NCI-H2029 treated with DMSO at 0.1 percent for 48 hours (cell line): ENCODE measurements around the gene ARHGEF37.
A peak's percentile ranks its signal among the peaks of the same experiment; 100 is the strongest.
"Not testable (repeated sequence)": the region's sequence is repeated elsewhere in the genome, so short reads cannot be mapped to it uniquely, and the experiment has no call there.

ENCODE experiments used
- DNase-seq: peaks from one replicate; lab custom pipeline; 2025; lab: John Stamatoyannopoulos, UW

ARHGEF37 gene

DNA sequence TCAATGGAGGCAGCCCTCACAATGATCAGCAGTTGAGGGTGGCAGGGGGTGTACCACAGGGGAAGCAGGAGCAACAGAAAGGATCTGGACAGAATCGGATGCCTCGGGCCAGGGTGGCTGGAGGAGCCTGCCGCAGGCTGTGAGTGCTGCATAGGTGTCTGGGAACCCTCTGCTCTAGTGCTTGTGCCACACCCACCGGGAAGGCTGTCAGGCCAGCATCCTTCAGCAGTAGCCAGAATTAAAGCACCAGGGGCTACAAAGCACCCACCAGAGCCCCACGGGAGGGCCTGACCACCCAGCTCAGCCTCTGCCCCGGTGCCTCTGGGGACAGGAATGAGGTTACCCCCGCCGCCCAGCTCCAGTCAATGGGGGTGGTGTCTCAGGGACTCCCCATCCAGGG lies 49.0 kb downstream of the ARHGEF37 start:
- DNase-seq: no peak

DNA sequence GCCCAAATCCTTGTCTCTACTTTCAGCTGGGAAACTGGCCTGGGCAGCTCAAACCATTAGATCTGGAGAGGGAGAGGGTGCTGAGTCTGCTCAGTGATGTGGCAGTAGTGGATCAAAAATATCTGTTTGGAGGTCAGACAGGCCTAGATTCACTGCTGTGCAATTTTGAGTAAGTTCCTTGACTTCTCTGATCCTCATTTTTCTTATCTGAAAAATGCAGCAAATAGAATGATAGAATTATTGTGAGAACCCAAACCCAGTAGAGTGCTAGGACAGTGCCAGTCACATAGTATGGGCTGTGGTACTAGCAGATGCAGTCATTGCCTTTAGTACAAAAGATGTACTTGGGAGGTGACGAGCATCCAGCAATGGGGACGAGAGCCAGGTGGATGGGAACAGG lies 50.2 kb downstream of the ARHGEF37 start:
- no peak for DNase-seq

DNA sequence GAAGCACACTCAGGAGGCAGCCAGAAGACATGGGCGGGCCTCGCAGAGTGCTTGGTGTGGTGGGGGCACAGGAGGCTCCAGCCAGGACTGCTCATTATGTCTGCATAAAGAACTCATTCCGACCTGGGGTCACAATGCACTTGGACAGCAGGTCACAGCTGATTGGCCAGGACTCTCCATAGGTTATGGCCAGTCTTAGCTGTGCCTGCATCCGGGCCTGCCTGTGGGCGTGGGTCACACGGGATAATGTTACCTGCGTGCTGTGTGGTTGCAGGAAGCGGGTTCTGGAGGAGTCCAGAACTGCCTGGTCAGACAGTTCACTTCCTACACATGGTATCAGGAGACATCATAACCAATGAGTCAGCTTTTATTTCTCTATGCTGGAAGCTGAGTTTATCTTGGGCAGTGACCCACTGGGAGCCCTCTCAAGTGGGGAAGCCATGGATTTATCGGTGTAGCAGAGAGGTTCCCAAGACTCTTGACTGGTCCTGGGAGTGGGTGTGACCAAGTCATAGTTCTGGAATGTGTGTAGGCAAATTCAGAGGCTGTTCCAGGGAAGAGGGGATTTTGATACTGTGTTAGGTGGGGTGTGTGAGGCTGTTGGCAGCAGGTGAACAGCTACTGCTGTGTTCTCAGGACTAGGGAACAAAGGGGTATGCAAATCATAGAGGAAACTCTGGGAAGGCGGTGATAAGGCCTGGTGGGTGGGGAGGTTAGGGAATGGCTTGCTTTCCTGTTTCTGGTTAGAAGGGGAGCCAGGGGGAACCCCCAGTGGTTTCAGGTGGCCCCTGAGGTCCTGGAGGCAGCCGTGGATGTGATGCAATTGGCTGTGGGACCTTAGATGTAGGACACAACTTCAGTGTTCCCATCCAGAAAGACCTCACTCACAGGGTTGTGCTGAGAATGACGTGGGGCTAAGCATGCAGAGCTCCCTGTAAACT lies 51.3 kb downstream of the ARHGEF37 start:
- no peak for DNase-seq

DNA sequence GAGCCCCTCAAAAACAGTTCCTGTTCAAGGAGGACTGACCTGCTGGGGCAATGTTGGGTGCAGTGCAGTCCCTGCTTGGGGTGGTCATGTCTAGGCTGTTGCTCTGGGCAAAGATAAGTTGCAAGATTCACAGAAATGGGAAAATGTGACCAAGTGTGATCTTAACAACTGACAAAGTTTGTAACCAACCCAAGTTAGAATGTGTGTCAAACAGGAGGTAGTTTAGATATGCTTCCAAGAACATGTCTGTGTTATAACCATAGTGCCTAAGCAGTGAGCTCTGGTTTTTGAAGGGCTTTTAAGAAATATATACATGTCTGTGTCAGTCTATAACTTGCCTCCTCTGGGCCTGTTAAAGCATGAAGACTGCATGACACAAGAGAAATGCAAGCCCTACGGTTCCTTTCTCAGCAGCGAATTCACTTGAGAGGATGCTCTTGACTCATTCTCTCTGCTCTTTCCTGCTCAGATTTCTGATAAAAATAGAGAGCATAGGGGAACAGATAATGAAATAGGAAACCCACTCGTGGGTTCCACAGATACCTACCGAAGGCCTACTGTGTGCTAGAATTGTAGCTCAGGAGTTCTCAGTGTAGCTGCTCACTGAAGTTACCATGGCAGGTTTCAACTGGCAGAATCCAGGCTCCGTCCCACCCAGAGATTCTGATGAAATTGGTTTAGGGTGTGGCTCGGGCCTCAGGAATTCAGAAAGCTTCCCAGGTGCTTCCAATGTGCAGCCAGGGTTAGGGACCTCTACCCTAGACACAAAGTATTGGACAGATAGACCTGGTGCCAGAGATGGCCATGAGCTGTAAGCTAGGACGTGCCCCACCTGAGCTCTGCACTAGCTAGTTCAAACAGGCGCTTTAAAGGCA lies 52.4 kb downstream of the ARHGEF37 start:
- no peak for DNase-seq

DNA sequence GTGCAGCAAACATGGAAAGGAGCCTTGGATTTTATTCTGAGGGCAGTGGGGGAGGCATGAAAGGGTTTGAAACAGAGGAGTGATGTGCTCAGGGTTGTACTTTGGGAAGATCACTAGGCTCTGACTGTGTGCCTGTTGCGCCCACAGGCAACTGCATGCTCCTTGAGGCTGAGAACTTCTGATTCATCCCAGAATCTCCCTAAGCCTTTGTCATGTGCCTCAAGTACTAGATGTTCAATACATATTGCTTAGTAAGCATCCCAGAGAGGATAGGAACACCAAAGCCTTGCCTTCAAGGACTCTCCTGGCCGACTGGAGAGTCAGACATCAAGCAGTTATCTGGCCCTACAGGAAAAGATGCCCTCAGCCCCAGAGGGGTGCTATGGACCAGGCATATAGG lies 54.1 kb downstream of the ARHGEF37 start:
- DNase-seq: no peak

DNA sequence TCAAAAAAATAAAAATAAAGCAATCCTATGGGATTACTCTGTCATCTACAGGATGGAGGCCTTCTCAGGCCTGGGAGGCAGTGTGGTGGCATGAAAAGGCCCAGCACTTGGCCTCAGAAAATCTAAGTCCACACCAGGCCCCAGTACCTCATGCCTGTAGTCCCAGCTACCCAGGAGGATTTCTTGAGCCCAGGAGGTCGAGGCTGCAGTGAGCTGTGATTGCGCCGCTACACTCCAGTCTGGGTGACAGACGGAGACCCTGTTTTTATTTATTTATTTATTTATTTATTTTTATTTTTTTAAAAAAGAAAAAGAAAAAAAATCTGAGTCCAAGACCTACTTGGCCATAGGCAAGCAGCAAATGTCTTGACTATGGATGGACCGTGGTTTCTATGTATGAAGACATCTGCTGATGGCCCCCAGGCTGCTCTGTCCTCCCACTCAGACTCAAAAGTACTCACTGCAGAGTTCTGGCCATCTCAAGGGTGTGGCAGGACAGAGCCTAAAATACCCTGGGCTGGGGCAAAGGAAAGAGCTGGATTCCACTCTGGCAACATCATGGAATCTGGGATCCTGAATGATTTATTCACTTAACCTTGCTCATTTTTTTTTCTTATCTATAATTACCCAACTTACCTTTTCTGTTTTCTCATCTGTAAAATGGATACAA lies 55.0 kb downstream of the ARHGEF37 start:
- no peak for DNase-seq

DNA sequence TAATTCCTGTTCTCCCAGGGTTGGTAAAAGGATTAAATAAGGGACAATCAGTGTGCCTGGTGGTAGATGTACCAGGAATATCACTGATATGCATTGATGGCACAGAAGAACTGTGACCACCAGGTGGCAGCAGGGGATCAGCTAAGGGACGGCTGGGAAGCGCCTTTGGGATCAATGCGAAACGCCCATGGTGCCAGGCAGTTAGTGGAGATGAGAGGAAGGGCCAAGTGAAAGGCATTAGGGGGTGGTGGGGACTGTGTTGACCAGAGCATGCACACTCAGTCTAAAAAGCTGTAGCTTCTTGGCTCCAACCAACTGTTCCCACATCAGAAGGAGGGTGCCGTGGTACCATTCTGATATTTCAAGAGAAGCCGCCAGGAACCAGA lies 55.6 kb downstream of the ARHGEF37 start:
- DNase-seq: peak; percentile 70

DNA sequence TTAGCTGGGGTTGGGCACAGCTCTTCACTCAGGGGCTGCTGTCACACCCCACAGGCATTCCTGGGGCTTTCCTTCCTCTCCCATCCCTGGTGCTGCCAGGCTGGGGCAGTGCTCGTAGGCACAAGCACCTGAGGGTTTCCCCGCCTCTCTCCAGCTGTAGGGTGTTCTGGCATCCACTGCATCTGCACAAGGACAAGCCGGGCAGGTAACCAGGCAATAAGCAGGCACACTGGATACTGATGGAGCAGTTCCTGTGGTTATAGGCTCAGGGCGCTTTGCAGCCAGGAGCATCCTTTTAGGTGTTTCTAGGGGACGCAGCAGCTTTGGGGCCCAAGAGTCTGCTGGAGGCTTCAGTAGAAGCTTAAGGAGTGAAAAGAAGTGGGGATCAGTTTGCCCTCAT lies 56.8 kb downstream of the ARHGEF37 start:
- DNase-seq: no peak

DNA sequence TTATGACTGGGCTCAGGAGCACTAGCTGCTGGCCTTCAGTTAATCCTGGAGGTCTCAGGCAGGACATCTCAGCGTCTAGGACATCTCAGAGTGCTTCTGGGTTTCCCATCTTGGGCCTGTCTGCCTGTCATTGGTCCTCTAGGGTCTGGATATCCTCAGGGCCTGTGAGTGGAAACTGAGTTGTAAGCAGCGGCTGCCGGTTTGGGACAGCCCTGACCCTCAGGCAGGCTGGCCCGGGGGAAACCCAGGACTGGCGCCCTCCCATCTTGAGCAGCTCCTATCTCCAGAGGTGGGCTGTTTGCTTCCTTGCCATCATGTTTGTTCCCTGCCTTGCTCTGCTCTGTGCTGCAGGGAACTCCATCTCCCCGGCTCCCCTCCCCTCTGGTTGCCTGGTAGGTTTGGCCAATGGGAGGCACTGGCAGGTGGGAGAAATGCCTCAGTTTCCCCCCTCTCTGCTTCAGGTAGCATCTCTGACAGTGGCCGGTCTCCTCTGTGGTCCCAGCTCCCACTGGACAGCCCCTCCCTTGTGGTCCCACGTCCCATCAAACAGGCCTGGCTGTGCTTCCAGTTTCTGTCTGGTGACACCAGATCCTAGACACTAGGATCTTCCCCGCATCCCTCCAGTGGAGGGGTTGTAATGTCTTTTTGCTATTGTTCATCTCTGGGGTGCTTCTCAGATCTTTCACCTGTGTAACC lies 57.4 kb downstream of the ARHGEF37 start:
- DNase-seq: no peak

DNA sequence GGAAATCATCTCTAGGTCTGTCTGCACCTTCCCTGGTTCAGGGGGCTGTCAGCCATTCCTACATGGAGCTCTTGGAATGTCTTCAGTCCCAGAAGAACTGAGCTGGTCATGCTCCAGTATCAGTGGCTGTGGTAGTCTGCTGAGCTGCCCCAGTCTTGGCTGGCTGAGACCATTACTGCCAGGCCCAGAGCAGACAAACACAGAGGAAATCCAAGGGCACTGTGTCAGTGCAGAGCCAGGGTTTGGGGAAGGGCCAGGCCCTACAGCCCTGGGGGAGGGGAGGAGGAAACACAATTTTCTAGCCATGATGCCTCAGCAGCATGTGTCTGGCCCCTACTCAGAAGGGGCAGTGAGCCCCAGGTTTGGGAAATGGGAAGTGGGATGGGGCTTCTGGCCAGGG lies 58.4 kb downstream of the ARHGEF37 start:
- no peak for DNase-seq

DNA sequence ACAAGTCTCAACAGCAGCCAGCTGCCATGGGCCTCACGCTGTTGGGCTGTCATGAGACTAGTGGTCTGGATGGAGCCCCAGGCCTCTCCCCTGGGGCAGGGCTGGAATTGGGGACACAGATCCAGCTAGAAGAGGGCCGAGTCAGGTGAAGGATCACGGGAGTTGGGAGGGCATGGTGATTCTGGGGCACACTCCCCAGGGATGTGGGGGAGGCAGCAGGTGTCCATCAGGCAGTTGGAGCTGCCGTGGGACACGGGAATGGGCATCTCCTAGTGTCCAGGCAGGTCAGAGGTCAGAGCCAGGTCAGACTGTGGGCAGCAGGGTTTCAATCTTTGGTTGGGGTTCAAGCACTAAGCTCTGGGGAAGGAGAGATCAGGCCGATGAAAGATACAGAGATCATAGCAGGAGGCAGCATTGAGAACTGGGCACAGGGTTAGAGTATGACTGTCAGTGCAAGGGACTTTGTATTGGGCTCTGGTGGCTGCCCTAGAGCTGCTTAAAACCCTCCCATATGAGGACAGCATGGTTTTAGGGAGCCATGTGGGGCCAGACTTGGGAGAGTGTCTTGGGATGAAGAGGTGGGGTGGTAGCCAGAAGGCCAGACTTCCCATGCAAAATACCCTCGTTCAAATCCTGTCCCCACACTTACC lies 59.2 kb downstream of the ARHGEF37 start:
- no peak for DNase-seq

DNA sequence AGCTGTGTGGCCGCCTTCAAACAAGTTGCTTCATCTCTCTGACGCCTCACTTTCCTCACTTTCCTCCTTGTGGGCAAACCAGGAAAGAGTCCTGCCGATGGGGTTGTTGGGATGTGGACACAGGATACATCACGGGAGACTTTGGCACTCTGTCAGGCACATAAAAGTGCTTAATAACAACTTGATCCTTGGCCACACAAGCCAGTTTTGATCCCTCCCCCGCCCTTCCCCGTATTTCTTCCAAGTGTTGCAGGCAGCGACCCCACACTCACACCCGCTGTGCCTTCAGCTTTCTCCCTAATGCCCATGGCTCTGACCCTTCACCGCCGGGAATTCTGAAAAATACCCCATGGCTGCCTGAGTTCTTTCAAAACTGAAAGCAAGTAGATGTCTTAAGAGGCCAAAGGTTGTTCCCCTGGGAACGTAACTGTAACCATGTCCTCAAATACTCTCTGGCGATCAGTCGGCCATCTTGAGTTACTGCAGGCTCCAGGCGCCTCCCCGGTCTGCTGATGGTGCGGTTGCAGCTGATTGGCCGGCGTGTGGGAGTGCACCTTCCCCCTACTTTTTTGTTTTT lies 59.8 kb downstream of the ARHGEF37 start:
- DNase-seq: no peak

DNA sequence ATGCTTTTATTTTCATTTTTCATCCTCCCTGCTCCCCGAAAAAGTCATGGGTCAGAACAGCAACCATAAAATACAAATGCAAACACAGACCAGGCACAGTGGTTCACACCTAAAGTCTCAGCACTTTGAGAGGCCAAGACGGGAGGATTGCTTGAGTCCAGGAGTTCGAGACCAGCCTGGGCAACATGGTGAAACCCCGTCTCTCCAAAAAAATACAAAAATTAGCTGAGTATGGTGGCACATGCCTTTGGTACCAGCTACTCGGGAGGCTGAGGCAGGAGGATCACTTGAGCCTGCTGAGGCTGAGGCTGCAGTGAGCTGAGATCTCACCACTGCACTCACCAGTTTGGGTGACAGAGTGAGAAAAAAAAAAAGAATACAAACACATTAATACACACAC lies 60.3 kb downstream of the ARHGEF37 start:
- no peak for DNase-seq

DNA sequence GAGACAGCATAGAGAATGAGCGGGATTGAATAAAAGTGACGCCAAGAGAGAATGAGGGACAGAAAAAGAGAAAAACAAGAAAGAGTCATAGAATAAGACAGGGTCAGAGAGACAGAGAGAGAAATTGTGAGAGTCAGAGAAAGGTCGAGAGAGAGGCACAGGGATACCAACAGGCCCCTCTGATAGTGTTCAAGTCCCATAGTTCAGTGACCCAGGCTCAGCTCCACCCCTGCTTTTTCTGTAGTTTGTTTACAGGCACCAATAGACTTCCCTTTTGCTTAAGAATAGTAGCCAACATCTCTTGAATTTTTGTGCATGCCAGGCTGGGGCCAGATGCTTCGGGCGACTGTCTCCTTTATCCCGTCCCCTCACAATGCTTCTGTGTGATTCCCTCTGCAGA lies 62.5 kb downstream of the ARHGEF37 start:
- no peak for DNase-seq

DNA sequence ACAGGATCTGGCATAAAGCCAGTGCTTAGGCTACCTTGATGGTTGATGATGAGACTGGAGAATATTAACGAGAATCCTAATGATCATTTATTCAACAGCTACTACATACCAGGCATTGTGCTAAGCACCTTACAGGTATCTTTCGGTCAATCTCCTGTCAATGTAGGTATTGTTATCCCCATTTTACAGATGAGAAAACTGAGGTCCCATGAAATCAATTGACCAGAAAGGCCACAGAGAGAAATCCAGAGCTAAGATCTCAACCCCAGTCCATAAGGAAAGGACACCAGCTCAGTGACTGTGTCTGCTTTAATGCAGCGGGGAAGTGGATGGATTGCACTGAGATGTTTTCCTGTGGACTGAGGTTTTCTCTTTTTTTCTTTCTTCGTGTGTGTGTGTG lies 63.3 kb downstream of the ARHGEF37 start:
- no peak for DNase-seq

DNA sequence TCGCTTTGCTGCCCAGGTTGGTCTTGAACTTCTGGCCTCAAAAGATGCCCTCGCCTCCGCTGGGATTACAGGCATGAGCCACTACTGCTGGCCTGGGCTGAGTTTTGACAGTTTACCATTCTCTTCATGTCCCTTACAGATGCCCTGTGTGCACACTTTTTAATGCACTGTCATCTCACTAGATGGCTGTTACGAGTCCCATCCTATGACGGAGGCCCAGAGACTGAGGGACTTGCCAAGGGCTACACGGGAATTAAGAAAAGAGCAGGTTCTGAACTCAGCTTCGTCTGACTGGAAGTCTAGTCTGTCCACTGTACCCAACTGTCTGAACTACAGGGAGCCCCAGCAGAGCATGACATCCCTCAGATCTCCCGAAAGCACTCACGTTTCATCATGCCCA lies 63.9 kb downstream of the ARHGEF37 start:
- no peak for DNase-seq

DNA sequence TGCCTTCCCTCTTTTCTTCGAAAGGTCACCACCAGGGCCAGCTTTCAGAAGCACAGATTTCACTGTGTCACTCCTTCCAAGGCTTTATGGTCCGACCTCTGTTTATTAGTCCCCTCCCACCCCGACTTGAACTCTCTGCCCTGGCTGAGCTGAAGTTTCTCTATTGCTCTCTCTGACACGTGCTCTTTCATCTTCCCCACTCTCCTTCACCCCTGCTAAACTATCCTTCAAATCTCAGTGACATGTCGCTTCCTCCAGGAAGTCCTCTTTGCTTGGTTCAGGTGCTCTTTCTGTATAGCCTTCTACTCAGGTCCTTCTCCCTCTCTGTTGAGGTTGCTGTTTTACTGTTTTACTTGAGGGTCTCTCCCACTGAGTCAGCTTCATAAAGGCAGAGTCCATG lies 64.4 kb downstream of the ARHGEF37 start:
- DNase-seq: no peak

DNA sequence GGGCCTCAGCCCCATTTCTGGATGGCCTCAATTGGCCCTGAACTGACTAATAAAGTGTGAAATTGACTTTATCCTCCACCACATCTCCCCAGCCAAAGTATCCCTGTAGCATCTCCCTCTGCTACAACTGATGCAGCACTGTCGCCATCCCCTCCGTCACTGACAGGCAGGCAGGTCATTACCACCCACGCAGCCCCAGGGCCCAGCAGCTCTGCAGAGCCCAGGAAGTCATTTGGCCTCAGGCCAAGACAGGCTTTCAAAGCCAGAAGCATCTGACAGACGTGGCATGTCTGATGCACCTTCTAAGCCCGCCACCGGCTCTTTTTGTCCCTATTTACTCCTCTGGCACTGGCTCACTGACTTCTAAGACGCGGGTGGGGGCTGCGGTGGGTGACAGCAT lies 65.3 kb downstream of the ARHGEF37 start:
- no peak for DNase-seq

DNA sequence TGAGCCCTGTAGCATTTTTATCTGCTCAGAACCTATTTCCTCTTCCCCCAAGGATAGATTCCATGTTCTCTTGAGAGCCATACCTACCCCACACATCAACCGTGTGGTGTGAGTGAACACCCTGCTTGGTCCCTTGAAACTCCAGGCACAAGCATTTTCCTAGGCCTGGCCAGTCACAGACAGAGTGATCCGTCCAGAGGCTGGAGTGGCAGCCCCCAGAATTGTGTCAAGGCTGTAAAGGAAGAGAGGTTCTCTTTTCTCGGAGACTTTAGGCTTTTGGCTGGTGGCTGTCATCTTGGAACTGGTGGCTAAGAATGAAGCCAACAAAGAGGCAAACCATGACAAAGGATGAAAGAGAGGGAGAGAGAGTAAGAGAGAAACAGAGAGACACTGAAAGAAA lies 66.0 kb downstream of the ARHGEF37 start:
- DNase-seq: no peak

DNA sequence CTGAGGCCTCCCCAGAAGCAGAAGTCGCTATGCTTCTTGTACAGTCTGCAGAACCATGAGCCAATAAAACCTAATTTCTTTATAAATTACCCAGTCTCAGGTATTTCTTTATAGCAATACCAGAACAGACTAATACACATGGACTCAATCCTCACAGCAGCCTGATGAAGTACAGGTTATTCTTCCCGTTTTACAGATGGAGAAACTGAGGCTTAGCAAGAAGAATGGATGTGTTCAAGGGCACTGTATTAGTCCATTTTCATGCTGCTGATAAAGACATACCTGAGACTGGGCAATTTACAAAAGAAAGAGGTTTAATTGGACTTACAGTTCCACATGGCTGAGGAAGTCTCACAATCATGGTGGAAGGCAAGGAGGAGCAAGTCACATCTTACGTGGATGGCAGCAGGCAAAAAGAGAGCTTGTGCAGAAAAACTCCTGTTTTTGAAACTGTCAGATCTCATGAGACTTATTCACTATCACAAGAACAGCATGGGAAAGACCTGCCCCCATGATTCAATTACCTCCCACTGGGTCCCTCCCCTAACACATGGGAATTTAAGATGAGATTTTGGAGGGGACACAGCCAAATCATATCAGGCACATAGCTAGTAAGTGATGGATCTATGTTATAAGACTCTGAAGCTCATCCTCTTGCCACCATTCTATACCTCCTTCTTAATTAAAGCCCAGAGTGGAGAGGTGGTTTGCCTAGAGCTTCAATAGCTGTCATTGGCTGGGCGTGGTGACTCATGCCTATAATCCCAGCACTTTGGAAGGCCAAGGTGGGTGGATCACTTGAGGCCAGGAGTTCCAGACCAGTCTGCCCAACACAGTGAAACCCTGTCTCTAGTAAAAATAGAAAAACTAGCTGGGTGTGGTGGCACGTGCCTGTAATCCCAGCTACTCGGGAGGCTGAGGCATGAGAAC lies 67.4 kb downstream of the ARHGEF37 start:
- DNase-seq: not testable (repeated sequence)
